AG04449 (cell line): ENCODE measurements around the gene GRM7.

Experiments
- CTCF ChIA-PET: fragments of 350-600 bp; formaldehyde crosslinking; extraction: SDS; loops from one replicate; lab custom pipeline; 2021; ENCODE audit warnings: antibody characterized with exemption; lab: Yijun Ruan, JAX
- POLR2A ChIA-PET: fragments of 400-600, 350-600 bp; formaldehyde crosslinking; extraction: SDS; loops from one replicate; lab custom pipeline; 2020; ENCODE audit warnings: antibody characterized with exemption, inconsistent platforms; lab: Yijun Ruan, JAX
- DNase-seq: peaks from one replicate; pipeline ENCODE4 v3.0.0-alpha.2; 2010; ENCODE audit warnings: low read depth, low spot score
- H3K4me3 ChIP-seq: 2 replicates; pipeline ENCODE4 v1.5.1; 2011; ENCODE audit warnings: low read depth, mild to moderate bottlenecking, control low read depth, low read length
- TF ChIP-seq, protein P1 (sequence below): IDR thresholded peaks from one replicate; pipeline ENCODE4 v1.5.1; 2011; ENCODE audit warnings: mild to moderate bottlenecking, moderate library complexity, low read length, control low read depth, inconsistent platforms; ENCODE audit not compliant: insufficient read depth; ENCODE audit errors: missing control alignments

Gene GRM7

DNA sequence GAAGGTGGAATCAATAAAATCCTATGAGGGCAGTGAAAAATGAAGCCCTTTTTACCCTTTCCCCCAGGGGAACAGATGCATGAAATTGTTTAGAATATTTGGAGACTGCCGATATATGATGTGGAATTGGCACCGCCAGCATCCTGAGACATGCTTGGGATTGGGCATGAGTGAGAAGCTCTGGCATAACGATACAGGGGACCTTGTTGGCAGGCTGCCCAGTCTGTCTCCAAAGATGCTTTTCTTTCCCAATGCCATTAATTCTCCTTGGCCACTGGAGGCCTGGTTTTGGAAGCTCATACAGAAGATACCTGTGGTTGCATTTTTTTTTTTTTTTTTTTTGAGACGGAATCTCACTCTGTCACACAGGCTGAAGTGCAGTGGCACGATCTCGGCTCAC, 840.1 kb downstream of the GRM7 start:
- TF ChIP-seq, protein P1, sequence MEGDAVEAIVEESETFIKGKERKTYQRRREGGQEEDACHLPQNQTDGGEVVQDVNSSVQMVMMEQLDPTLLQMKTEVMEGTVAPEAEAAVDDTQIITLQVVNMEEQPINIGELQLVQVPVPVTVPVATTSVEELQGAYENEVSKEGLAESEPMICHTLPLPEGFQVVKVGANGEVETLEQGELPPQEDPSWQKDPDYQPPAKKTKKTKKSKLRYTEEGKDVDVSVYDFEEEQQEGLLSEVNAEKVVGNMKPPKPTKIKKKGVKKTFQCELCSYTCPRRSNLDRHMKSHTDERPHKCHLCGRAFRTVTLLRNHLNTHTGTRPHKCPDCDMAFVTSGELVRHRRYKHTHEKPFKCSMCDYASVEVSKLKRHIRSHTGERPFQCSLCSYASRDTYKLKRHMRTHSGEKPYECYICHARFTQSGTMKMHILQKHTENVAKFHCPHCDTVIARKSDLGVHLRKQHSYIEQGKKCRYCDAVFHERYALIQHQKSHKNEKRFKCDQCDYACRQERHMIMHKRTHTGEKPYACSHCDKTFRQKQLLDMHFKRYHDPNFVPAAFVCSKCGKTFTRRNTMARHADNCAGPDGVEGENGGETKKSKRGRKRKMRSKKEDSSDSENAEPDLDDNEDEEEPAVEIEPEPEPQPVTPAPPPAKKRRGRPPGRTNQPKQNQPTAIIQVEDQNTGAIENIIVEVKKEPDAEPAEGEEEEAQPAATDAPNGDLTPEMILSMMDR: no peak
- no peak overlapping the region for H3K4me3 ChIP-seq
- ChIA-PET CTCF (no interaction called here), POLR2A (no interaction called here)
- DNase-seq: no peak

- H3K4me3 ChIP-seq: no peak overlapping the region
- TF ChIP-seq, protein P1: no peak
- CTCF ChIA-PET: no interaction called here
- POLR2A ChIA-PET: no interaction called here
- no peak for DNase-seq
Measured at GRCh38 chr3:7707187-7707586, 846.3 kb downstream of the GRM7 start.

DNA sequence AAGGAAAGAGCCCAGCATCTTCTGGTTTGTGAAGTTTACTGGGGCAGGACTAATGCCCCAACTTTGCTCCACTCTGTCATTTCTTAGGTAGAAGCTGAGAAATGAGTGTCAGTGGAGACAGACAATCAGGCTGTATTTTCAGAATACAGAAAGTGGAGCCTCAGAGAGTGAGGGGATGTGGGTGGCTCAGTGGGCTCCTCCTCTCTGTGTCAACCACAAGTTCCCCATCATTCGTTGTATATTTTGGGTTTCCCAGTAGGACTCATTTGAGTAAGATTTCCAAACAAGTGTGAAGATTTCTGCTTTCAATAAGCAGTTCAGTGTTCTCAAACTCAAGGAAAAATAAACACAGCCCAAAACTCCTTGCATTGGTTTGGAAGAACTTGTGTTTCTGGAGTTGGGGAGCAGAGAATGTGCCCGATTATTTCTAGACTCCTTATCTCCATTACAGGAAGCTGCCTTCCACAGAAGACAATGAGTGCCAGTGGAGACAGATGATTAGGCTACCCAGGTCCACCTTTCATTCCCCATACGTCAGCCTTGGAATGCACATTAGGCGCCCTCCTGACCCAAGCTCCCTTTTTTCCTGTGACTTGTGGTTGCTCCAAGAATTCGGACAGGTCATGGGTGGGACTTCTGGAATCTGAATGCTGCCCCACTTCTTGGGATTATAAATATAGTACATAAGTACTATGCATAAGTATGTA, 848.6 kb downstream of the GRM7 start:
- ChIA-PET CTCF (no interaction called here), POLR2A (no interaction called here)
- TF ChIP-seq, protein P1: no peak
- DNase-seq: no peak
- H3K4me3 ChIP-seq: no peak overlapping the region

- TF ChIP-seq, protein P1: no peak
- ChIA-PET POLR2A (no interaction called here), CTCF (no interaction called here)
- DNase-seq: no peak
- no peak overlapping the region for H3K4me3 ChIP-seq
Measured at GRCh38 chr3:7710284-7710683, 849.4 kb downstream of the GRM7 start.

DNA sequence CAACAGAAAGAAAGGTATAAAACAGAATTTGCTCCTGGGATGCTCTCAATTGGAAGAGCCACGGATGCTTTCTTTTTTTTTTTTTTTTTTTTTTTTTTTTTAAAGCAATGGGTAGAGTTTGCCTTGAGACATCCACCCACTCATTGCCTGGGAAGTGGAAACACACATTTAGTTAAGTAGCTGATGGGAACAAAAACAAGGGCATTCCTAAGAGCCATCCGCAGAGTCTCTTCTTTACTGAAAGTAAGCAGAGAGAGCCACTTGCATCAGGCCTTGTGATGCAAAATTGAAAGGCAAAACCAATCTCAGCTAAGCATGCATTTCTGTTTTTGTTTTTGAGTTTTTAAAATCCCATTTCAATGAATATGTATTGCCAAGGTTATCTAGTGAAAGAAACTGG, 852.8 kb downstream of the GRM7 start:
- TF ChIP-seq, protein P1: no peak
- CTCF ChIA-PET: no interaction called here
- DNase-seq: no peak
- H3K4me3 ChIP-seq: no peak overlapping the region
- POLR2A ChIA-PET: no interaction called here

- ChIA-PET CTCF (no interaction called here), POLR2A (no interaction called here)
- no peak for DNase-seq
- TF ChIP-seq, protein P1: no peak
- H3K4me3 ChIP-seq: no peak overlapping the region
Measured at GRCh38 chr3:7720649-7721297, 859.9 kb downstream of the GRM7 start.
